Measurements from ENCODE around the gene TMCC3.
"Not testable (repeated sequence)": the region's sequence is repeated elsewhere in the genome, so short reads cannot be mapped to it uniquely, and the experiment has no call there.

TMCC3 gene, protein sequence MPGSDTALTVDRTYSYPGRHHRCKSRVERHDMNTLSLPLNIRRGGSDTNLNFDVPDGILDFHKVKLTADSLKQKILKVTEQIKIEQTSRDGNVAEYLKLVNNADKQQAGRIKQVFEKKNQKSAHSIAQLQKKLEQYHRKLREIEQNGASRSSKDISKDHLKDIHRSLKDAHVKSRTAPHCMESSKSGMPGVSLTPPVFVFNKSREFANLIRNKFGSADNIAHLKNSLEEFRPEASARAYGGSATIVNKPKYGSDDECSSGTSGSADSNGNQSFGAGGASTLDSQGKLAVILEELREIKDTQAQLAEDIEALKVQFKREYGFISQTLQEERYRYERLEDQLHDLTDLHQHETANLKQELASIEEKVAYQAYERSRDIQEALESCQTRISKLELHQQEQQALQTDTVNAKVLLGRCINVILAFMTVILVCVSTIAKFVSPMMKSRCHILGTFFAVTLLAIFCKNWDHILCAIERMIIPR

DNA sequence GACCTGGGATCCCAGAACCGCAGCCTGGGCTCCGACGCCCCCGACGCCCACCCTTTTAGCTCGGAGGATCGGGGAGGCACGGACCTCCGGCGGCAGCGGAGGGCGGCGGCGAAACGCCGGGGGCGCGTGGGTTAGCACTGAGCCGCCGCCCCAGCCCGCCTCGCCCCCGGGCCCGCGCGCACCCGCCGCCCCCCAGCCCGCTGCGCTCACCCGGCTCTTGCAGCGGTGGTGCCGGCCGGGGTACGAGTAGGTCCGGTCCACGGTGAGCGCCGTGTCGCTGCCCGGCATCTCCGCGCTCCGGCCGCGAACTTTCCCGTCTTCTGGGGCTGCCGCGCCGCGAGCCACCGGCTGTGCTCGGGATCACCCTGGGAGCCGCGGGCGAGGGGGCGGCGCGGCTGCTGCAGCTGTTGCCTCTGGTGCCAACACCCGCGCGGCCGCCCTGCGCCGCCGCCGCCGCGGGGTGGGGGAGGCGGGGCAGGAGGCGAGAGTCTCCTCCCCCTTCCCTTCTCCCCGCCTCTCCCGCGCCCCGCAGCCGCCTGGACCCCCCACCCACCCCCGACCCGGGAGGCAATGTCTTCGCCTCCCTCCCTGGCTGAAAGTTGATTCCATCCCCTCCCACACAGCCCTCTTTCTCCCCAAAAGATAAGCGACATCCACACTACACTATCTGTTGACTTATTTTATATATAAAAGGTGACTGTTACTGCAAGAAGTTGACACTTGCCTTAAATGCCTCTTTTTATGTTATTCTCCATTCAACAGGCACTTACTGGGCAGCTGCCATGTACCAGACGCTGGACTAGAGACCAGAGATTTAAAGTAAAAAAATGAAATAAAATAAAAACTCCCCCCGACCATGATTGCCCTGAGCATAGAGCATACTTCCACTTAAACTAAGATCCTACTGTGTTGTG is at the start of gene TMCC3:
Gene TMCC3 (minus strand): TSS at position 415 of the 914 bp plus-strand sequence. CDS start 127 bp downstream, at position 288.
- DNase-seq: peak; percentile 61

DNA sequence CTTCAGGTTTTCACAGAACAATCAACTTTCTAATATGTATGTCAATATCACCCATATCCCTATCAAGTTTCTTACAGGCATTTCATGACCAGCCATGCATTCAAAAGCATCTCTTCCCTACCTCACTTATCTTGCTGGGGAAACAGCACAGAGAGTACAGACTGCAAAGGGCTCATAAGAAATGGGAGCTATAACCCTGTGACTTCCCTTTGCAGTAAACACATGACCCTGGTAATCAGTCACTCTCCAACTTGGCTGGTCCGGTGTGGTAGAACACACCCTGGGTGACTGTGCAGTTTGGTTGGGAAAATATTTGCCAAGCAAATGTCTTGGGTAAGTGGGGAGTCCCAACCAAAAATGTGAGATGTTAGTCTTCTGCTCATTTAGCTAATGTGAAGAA is 49.4 kb upstream of the TMCC3 start:
- DNase-seq: no peak

DNA sequence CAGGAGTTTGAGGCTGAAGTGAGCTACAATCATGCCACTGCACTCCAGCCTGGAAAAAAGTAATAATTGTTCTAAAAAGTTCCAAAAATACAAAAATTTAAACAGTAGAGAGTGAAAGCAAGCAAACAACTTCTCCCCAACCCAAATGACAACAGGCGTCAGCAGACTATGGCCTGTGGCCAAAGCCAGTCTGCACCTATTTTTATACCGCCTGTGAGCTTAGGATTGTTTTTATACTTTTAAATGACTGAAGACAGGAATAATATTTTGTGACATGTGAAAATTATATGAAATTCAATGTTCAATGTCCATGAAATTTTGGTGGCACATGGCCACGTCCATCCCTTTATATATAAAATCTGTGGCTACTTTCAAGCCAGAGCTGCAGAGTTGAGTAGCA is 48.2 kb upstream of the TMCC3 start:
- DNase-seq: no peak

DNA sequence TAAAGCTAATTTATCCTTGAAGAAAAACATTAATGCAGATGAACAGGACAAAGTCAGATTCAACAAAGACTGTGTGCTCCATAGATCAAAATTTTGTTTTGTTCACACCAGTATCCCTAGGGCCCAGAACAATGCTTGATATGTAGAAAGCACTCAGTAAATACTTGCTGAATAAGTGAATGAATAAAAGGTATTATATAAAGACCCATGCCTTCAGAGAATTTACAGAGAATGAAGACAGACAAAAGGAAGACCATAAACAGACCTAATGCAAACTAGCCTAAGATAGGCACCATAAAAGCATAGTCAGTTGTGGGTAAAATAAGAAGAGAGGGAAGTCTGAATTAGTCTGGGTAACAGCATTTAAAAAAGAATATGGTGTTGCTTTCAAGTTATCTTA is 47.3 kb upstream of the TMCC3 start:
- no peak for DNase-seq

DNA sequence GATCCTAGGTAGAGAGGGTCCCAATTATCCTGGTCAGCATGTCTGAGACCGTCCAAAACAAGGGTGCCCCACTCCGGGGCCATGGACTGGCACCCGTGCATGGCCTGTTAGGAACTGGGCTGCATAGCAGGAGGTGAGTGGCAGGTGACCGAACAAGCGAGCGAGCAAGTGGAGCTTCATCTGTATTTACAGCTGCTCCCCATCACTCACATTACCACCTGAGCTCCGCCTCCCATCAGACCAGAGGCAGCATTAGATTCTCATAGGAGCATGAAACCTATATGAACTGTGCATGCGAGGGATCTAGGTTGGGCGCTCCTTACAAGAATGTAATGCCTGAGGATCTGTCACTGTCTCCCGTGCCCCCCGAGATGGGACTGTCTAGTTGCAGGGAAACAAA is 44.4 kb upstream of the TMCC3 start:
- DNase-seq: no peak

DNA sequence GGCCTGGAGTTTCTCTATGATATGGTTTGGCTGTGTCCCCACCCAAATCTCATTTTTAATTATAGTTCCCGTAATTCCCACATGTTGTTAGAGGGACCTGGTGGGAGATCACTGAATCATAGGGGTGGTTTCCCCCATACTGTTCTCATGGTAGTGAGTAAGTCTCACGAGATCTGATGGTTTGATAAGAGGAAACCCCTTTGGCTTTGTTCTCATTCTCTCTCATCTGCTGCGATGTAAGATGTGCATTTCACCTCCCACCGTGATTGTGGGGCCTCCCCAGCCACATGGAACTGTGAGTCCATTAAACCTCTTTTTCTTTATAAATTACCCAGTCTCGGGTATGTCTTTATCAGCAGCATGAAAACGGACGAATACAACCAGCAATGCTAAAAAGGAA is 42.5 kb upstream of the TMCC3 start:
- DNase-seq: not testable (repeated sequence)

DNA sequence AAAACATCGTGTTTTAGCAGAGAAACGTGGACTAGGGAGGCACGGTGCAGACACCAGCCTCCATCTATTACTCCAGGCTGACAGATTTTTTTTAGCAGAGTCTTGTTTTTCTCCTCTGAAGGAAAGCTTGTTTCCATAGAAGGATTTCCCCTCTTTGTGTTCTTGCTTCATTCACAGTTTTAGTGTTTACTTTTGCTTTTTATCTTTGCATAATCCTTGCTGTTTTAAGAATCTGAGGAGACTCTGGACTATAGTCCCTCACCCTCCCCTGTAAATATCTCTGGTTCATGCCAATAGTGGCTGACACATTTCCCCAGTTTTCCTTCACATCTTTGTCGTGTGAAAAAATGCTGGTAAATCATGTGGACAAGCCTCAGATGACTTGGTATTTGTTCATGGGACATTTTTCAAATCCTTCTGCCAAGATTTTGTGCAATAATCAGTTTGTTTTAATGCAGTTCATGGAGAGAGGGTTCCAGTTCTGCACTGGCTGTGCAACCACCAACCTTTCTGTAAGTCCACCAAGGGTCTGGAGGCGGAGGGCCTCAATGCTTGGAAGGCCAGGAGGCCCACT is 39.9 kb upstream of the TMCC3 start:
- DNase-seq: no peak

DNA sequence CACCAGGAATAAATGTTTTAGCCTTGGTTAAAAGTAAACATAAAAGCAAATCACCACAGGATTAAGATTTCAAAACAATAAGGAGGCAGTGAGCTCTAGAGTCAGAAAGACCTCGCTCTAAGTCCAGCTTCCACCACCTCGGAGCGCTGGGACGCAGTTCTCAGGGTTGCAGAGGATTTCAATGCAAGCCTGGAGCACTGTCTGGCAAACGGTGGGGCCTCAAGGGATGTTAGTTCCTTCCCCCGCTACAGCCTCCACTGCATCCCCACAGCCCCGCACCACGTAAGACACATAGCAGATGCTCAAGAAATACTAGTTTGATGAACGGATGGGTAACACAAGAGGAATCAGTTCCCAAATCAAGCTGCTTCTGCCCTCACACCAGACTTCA is 39.3 kb upstream of the TMCC3 start:
- no peak for DNase-seq

DNA sequence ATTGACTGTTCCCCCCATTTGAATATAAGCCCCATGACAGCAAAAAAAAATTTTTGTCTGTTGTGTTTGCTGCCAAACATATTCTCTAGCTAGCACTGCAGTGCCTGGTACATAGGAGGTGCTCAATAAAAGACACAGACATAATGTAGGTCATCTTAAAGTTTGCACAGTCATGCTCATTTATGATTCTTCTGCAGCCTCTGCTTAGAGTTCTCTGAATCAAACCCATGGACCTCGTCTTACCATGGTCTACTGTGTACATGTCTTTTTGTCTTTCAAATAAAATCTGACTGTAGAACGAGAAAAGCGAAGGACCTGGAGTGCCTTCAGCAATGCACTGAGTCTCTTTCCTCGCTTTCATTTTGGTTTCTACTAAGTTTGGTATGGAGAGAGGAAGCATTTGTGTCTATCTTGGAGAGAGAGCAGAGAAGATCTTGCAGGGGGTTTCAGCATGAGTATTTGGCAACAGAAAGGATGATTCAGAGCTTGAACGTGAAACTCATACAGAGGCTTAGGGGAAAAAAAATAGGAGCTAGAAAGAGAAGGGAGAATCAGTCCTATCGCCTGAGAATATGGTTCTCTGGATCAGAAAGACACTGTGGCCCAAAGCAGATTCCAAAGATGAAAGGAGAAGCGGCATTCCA is 38.8 kb upstream of the TMCC3 start:
- DNase-seq: no peak

DNA sequence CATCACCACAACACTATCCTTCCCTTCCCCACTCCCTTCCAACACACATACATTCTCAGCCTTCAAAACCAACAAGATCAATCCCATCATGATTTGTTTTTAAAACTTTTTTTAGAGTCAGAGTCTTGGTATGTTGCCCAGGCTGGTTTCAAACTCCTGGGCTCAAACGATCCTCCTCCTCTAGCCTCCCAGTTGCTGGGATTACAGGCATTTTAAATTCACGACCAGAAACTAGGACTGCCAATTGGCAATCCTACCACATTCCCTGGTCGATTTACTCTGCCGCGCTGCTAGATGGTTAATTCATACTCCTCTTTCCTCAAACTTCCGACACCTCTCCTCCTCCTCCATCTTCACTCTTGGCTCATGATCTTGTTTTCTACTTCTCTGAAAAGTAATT is 37.5 kb upstream of the TMCC3 start:
- DNase-seq: no peak

DNA sequence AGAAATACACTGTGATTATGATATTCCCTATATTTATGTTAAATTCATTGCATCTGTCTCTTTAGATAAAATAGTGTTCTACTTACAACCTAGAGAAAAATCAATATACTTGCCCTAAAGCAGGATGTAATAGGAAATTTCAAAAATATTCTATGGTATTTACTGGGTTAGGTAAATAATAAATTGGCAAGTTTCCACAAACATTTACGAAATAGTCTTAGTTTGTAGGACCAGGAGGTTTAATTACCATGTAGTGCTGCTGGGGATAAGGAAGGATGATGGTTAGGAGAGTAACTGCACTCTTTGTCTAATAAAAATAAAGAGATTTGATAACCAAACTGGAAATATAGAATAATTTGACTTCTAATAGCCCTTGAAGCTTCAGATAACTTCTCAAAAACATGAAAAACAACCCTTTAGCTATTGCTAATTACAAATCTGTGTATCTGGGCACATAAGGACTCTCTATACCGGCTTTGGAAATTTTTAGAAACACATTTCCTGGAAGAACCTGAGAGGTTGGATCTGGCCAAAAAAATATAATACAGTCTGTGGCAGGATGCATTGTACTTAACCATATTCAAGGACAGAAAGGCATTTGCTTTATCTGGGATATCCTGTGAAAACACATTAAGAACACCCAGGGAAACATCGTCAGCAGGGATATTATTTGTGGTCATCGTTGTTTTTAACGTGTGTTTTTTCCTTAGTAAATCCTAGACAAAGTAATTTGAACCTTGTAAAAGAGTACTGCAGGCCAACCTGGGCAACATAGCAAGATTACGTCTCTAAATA is 36.7 kb upstream of the TMCC3 start:
- no peak for DNase-seq

DNA sequence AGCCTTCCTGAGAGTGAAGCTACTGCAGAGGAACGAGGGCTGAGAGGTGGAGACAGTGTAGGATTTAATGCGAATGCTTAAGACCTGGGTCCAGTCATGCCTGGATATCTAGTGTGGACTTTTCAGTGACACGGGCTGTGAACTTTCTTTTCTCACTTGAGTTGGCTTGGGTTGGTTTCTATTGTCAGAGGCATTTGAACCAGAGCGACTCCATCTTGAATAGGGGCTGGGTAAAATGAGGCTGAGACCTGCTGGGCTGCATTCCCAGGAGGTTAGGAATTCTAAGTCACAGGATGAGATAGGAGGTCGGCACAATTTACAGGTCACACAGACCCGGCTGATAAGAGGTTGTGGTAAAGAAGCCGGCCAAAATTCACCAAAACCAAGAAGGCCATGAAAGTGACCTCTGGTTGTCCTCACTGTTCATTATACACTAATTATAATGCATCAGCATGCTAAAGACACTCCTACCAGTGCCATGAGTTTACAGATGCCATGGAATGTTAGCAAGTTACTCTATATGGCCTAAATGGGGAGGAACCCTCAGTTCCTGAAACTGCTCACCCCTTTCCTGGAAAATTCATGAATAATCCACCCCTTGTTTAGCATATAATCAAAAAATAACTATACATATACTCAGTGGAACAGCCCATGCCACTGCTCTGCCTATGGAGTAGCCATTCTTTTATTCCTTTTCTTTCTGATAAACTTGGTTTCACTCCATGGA is 34.2 kb upstream of the TMCC3 start:
- DNase-seq: no peak

DNA sequence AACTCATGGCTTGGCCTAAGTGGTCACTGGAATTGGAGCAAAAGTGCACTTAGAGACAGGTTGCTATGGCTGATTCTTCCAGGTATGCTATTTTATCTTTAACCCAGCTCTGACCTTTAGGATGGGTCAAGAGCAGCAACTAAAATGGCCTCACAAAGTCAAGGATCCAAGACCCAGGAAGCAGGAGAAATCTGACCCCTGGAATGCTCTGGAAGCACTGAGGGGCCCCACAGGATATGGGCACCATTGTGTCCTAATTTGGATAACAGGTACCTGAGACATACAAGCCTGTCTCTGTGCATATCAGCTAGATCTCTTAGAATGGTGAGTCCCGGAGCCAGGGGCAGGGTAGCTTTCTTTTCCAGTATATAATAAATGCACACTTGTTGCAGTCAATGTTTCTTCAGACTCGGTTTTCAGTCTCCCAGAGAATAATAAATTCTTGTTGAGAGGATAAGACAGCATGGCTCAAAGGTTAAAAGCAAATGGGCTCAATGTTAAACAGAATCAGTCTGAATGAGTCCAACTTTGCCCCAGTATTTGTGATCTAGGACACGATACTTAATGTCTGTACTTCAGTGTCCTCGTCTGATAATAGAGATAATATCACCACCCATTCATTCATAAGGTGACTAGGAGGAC is 29.3 kb upstream of the TMCC3 start:
- no peak for DNase-seq

DNA sequence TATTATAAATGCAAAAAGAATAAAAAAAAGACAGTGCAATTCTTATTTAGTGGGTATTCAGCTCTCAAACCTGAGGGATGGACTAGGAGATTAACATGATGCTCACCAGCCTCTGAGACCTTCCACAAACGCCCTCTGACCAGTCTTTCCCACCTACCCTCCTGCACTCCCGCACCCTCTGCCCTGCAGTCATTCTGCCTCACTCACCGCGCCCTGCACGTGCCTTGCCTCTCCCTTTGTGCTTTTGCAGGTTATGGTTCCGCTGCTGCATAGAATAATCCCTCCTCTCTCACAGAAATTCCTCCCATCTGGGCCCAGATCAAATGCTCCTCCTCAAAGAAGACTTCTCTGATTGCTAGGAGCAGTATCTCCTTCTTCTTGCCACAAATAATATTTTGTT is 28.5 kb upstream of the TMCC3 start:
- no peak for DNase-seq

DNA sequence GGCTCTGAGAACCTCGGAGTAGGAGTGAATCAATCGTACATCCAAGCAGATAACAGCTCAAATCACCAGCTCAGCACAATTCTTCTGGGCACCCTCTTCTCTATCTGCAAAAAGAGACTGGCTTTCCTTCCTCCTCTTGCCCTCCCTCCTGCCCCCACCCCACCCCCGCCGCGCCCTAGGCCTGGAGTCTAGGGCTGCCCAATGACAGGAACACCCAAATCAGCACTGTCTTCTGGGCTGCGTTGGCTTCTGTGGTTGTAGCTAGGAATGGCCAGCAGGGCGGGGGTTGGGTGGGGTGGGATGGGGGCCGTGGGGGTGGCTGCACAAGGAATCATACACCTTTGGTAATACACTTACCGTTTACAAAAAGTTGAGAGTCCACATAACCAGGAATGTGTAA is 28.0 kb upstream of the TMCC3 start:
- no peak for DNase-seq

DNA sequence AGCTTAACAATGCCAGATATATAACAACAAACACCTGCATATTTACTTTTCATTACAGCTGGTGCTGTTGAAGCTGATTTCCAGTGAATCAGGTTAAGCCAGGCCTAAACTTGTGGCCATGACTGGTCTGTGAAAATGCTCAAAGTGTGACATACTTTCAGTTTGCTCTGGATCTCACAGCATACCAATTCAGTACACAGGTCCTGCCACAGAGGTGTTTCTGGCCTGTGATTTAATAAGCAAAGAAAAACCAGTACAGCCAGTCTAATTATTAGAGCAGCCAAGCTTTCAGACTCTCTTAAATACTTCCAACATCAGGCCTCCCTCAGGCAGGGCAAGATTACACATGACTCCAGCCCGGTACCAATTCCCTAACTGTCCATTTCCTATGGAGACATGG is 27.4 kb upstream of the TMCC3 start:
- no peak for DNase-seq

DNA sequence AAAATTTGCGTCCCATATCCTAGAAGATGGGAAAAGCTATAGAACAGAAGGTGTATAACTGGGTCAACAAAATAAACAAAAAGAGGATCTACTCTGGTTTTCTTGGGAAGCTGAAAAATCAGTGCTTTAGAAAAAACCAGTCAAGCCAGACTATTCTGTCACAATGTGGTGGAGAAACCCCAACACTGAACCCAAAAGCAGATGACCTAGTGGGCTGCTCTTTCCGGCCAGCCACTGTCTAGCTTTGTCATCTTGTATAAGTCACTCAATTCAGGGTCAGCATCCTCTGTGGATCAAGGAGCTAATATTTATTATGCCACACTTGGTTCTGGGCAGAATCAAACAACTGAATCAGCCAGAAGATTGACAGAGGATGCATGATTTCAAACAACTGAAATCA is 26.6 kb upstream of the TMCC3 start:
- DNase-seq: no peak

DNA sequence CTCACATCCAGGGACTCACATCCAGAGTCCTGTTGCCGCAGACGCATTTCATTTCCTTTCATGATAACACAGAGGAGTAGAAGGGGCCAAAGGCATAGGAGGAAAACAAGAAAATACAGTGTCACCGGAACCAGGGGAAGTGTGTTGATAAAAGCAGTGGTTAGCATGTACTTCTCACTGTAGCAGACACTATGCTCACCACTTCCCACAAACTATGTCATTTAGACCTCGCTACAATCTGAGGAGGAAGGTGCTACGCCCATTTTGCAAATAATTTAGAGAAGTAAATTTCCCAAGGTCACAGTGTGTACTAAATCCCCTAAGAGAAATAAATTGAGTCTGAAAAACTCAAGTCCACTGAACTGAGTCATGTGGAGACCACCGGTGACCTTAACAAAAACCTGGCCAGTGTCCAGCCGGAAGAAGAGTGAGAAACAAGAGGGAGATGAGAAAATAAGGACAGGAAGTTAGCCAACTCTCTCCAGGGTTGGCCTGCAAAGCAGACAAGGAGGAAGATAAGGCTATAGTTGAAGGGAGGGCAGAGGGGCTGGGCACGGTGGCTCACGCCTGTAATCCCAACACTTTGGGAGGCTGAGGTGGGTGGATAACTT is 25.8 kb upstream of the TMCC3 start:
- no peak for DNase-seq

DNA sequence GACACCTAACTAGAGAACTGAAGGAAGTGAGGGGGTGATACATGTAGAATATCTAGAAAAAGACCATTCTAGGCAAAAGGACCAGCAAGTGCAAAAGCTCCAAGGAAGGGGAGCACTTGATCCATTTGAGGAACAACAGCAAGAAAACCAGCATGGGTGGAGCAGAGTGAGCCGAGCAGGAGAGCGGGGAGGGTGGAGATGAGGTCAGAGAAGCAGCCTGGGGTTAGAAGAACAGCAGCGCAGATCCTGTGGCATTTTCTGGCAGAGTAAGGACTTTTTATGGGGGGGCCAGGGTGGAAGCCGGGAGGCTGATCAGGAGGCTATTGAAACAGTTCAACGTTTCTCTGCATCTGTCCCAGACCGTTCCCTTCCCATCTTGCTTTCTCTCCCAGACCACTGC is 24.5 kb upstream of the TMCC3 start:
- DNase-seq: no peak

DNA sequence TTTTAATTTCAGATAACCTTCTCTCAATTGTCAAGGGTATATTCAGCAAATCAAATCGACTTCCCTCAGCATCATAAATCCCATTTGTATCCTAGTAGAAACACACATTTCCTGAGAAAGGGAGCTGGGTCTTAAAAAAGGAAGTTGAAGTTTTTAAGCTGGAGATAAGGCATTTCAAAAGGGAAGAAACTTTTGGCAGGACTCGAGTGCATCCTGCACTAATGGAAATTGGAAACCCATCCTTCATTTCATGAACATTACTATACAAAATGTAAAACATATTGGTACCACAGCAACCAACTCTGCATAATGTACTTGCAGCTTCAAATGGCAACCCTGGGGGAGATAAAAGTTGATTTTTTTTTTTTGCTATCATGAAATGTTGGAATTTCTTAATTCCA is 23.7 kb upstream of the TMCC3 start:
- DNase-seq: no peak

DNA sequence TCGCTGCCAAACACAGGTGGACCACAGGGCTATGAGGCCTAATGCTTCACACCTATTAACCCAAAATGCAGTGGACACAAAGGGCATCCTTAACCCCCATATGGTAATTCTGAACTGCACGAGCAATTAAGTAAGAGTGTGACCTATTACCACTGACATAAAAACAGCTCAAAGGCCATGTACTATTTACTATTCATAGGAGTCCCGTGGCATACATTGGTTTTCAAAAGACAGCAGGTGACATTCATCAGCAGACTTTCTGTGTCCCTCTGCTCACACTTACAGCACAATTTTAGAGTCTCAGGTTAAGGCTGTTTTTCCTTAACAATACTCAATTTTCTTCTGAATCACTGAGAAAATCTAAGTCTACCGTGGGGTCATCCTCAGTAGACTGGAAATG is 23.1 kb upstream of the TMCC3 start:
- DNase-seq: no peak
